Kidney capillary endothelial cell (primary cell): ENCODE results near the gene STK35.

Experiments
- DNase-seq: peaks from one replicate; pipeline ENCODE4 v3.0.0-alpha.2; 2018; ENCODE audit warnings: low spot score

Gene STK35

GRCh38 chr20:2108498-2108897 is 6.9 kb downstream of the STK35 start:
- no peak for DNase-seq

- no peak for DNase-seq
These were observed 7.4 kb downstream of the STK35 start for GRCh38 chr20:2108987-2109386.

GRCh38 chr20:2109425-2110210 is 8.0 kb downstream of the STK35 start:
- no peak for DNase-seq

GRCh38 chr20:2112910-2113309 is 11.3 kb downstream of the STK35 start:
- no peak for DNase-seq

GRCh38 chr20:2114127-2114959 is 12.7 kb downstream of the STK35 start:
- DNase-seq: no peak

GRCh38 chr20:2114990-2115681 is 13.5 kb downstream of the STK35 start:
- no peak for DNase-seq

GRCh38 chr20:2116170-2116940 is 14.7 kb downstream of the STK35 start:
- no peak for DNase-seq

GRCh38 chr20:2118783-2119182 is 17.2 kb downstream of the STK35 start:
- no peak for DNase-seq

GRCh38 chr20:2122936-2123335 is 21.3 kb downstream of the STK35 start:
- DNase-seq: no peak

- no peak for DNase-seq
These were observed 22.1 kb downstream of the STK35 start for GRCh38 chr20:2123720-2124119.

- no peak for DNase-seq
These were observed 23.1 kb downstream of the STK35 start for GRCh38 chr20:2124564-2125213.

- no peak for DNase-seq
These were observed 24.0 kb downstream of the STK35 start for GRCh38 chr20:2125474-2126112.

GRCh38 chr20:2127238-2127637 is 25.6 kb downstream of the STK35 start:
- DNase-seq: no peak

- DNase-seq: no peak
These were observed 26.9 kb downstream of the STK35 start for GRCh38 chr20:2128542-2128941.

GRCh38 chr20:2130062-2130591 is 28.5 kb downstream of the STK35 start:
- no peak for DNase-seq

- DNase-seq: no peak
These were observed 29.1 kb downstream of the STK35 start for GRCh38 chr20:2130683-2131082.

- peak; percentile 57 for DNase-seq
These were observed 29.7 kb downstream of the STK35 start for GRCh38 chr20:2131366-2131765.

GRCh38 chr20:2132461-2132901 is 30.9 kb downstream of the STK35 start:
- no peak for DNase-seq

- DNase-seq: peak; percentile 27
These were observed 31.9 kb downstream of the STK35 start for GRCh38 chr20:2133318-2134183.

- DNase-seq: no peak
These were observed 33.4 kb downstream of the STK35 start for GRCh38 chr20:2135013-2135412.
